Osteoblast (primary cell): ENCODE measurements around the gene SMARCA1. TPM values are rescaled to one million over a fixed set of nuclear protein-coding genes. Genes with fewer than 3 reads are reported as not detected.

Experiments used
- DNase-seq: peaks from one replicate; pipeline ENCODE4 v3.0.0; 2011; ENCODE audit warnings: low spot score, mixed read lengths; ENCODE audit not compliant: insufficient read length; ENCODE audit errors: missing footprints
- H2AFZ ChIP-seq: 2 replicates; pipeline ENCODE4 v1.6.0; 2011; ENCODE audit warnings: mild to moderate bottlenecking, low read length
- H3K27ac ChIP-seq: 2 replicates; pipeline ENCODE4 v1.5.1; 2011; ENCODE audit warnings: mild to moderate bottlenecking, low read depth, low read length, moderate library complexity
- H3K27me3 ChIP-seq: 2 replicates; pipeline ENCODE4 v1.6.0; 2012; ENCODE audit warnings: mild to moderate bottlenecking, control low read depth, inconsistent platforms, low read length, moderate library complexity; ENCODE audit not compliant: insufficient read depth
- H3K36me3 ChIP-seq: 2 replicates; pipeline ENCODE4 v1.5.1; 2011; ENCODE audit warnings: mild to moderate bottlenecking, low read length, control low read depth, moderate library complexity; ENCODE audit not compliant: insufficient read depth
- H3K4me1 ChIP-seq: 2 replicates; pipeline ENCODE4 v1.5.1; 2011; ENCODE audit warnings: mild to moderate bottlenecking, low read length, control low read depth, moderate library complexity; ENCODE audit not compliant: insufficient read depth
- H3K4me2 ChIP-seq: 2 replicates; pipeline ENCODE4 v1.6.0; 2011; ENCODE audit warnings: mild to moderate bottlenecking, low read length; ENCODE audit not compliant: insufficient read depth
- H3K4me3 ChIP-seq: fragments of 200-600 bp; sonication (generic); 3 replicates; pipeline ENCODE4 v1.5.1; 2012; ENCODE audit warnings: mild to moderate bottlenecking, low read length, inconsistent platforms; ENCODE audit not compliant: insufficient read depth
- H3K79me2 ChIP-seq: 2 replicates; pipeline ENCODE4 v1.6.0; 2012; ENCODE audit warnings: mild to moderate bottlenecking, low read length, control low read depth, inconsistent platforms; ENCODE audit not compliant: insufficient read depth
- H3K9me3 ChIP-seq: 2 replicates; pipeline ENCODE4 v1.5.1; 2011; ENCODE audit warnings: low read depth, low read length, control low read depth
- H4K20me1 ChIP-seq: 2 replicates; pipeline ENCODE4 v1.6.0; 2012; ENCODE audit warnings: mild to moderate bottlenecking, low read length, control low read depth; ENCODE audit not compliant: insufficient read depth
- total RNA-seq: library from RNA; depleted of rRNA; stranded (reverse); fragments of >200 nt; gene quantifications from 2 replicates; pipeline ENCODE4 v1.2.3, GENCODE V29; 2012
- TF ChIP-seq, protein P1 (sequence below): IDR thresholded peaks from 2 replicates; pipeline ENCODE4 v1.5.1; 2011; ENCODE audit warnings: mild to moderate bottlenecking, low read depth, low read length, moderate library complexity; ENCODE audit errors: extremely low read depth

SMARCA1 gene
- total RNA-seq, 1 donor, result 58.6 TPM

DNA sequence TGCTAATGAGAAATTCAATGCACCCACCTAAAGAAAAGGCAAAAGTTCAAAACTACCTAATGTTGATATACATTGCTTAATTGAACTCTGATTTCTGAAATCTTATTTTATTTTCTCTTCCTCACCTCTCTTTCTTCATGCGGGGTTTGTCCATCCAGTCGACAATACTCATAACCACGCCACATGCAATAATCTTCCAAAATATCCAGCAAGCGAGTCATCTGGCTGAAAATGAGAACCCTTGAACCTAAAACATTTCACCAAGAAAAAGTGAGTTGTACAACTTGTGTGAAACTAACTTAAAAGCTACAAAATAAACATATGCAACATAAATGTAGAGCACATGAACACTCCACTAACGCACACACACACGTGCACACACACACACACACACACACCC, 26.7 kb downstream of the SMARCA1 start:
- Histone ChIP-seq H3K4me3 (no peak overlapping the region), H3K27me3 (no peaks in the 10 kb centered on the region), H3K4me2 (peak overlapping the region; percentile 5), H3K4me1 (peaks cover 21% of the 10 kb centered on the region), H4K20me1 (peaks cover 3% of the 10 kb centered on the region), H2AFZ (no peak overlapping the region), H3K36me3 (peaks cover 20% of the 10 kb centered on the region), H3K9me3 (no peaks in the 10 kb centered on the region), H3K27ac (peak overlapping the region; percentile 46), H3K79me2 (no peaks in the 10 kb centered on the region)
- no peak for DNase-seq
- TF ChIP-seq, protein P1, sequence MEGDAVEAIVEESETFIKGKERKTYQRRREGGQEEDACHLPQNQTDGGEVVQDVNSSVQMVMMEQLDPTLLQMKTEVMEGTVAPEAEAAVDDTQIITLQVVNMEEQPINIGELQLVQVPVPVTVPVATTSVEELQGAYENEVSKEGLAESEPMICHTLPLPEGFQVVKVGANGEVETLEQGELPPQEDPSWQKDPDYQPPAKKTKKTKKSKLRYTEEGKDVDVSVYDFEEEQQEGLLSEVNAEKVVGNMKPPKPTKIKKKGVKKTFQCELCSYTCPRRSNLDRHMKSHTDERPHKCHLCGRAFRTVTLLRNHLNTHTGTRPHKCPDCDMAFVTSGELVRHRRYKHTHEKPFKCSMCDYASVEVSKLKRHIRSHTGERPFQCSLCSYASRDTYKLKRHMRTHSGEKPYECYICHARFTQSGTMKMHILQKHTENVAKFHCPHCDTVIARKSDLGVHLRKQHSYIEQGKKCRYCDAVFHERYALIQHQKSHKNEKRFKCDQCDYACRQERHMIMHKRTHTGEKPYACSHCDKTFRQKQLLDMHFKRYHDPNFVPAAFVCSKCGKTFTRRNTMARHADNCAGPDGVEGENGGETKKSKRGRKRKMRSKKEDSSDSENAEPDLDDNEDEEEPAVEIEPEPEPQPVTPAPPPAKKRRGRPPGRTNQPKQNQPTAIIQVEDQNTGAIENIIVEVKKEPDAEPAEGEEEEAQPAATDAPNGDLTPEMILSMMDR, result no peak

- Histone ChIP-seq H4K20me1 (peaks cover 3% of the 10 kb centered on the region), H3K27me3 (no peaks in the 10 kb centered on the region), H3K79me2 (no peaks in the 10 kb centered on the region), H3K9me3 (no peaks in the 10 kb centered on the region), H2AFZ (no peak overlapping the region), H3K27ac (peak overlapping the region; percentile 46), H3K4me2 (no peak overlapping the region), H3K4me3 (no peak overlapping the region), H3K4me1 (peaks cover 21% of the 10 kb centered on the region), H3K36me3 (peaks cover 28% of the 10 kb centered on the region)
- DNase-seq, result no peak
- TF ChIP-seq, protein P1, result no peak
Measured at GRCh38 chrX:129495900-129496299, 27.4 kb downstream of the SMARCA1 start.

DNA sequence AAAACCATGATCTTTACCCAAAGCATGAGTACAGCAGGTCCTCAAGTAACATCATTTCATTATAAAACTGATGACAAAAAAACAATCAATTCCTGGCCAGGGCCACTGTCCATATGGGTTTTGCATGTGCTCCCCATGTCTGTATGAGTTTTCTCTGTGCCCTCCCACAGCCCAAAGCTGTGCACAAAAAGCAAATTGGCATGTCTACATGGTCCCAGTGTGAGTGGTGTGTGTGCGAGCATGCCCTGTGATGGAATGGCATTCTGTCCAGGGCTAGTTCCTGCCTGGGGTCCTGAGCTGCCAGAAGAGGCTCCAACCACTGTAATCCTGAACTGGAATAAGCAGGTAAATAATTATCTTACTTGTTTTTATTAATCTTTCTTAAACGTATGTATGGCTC, 28.4 kb downstream of the SMARCA1 start:
- TF ChIP-seq, protein P1, result no peak
- Histone ChIP-seq H3K4me3 (no peak overlapping the region), H3K27me3 (no peaks in the 10 kb centered on the region), H3K4me2 (no peak overlapping the region), H3K79me2 (no peaks in the 10 kb centered on the region), H3K27ac (no peak overlapping the region), H3K36me3 (peaks cover 33% of the 10 kb centered on the region), H4K20me1 (peaks cover 3% of the 10 kb centered on the region), H3K9me3 (no peaks in the 10 kb centered on the region), H3K4me1 (peaks cover 21% of the 10 kb centered on the region), H2AFZ (no peak overlapping the region)
- DNase-seq, result no peak

GRCh38 chrX:129493643-129494042, 29.6 kb downstream of the SMARCA1 start:
- Histone ChIP-seq H3K79me2 (no peaks in the 10 kb centered on the region), H2AFZ (no peak overlapping the region), H3K4me3 (no peak overlapping the region), H4K20me1 (peaks cover 3% of the 10 kb centered on the region), H3K36me3 (peaks cover 31% of the 10 kb centered on the region), H3K4me1 (peaks cover 21% of the 10 kb centered on the region), H3K27me3 (no peaks in the 10 kb centered on the region), H3K4me2 (no peak overlapping the region), H3K27ac (peak overlapping the region; percentile 32), H3K9me3 (no peaks in the 10 kb centered on the region)
- no peak for DNase-seq
- TF ChIP-seq, protein P1, result no peak
